Ovary (tissue), 10 donors: ENCODE data around the gene LRFN2. TPM values are rescaled to one million over a fixed set of nuclear protein-coding genes. Genes with fewer than 3 reads are reported as not detected.

ENCODE experiments used
- DNase-seq, 5 donors: peaks; one replicate each; pipeline ENCODE4 v3.0.0-alpha.2; 2019 to 2020
- H3K27ac ChIP-seq, 2 donors: fragments of 200-600 bp; one replicate each; pipeline versions ENCODE4 v1.5.1 to v1.8.0; 2019 to 2022
- H3K27me3 ChIP-seq: fragments of 200-600 bp; one replicate; pipeline ENCODE4 v1.8.0; 2022
- H3K36me3 ChIP-seq: fragments of 200-600 bp; sonication (generic); one replicate; pipeline ENCODE4 v1.5.1; 2019
- H3K4me1 ChIP-seq: one replicate; pipeline ENCODE4 v1.8.1; 2013; ENCODE audit warnings: mild to moderate bottlenecking, moderate library complexity; ENCODE audit not compliant: insufficient read depth
- H3K4me3 ChIP-seq: fragments of 200-600 bp; sonication (generic); one replicate; pipeline ENCODE4 v1.5.1; 2017
- H3K9me3 ChIP-seq, 2 donors: fragments of 200-600 bp in 1 of 2; sonication (generic) in 1 of 2; one replicate each; pipeline versions ENCODE4 v1.5.1 to v1.8.1; 2013 to 2019; ENCODE audit warnings: mild to moderate bottlenecking in 1 of 2, moderate library complexity in 1 of 2
- EP300 ChIP-seq: sonication (generic); formaldehyde crosslinking; IDR thresholded peaks from one replicate; pipeline ENCODE4 v1.6.1; 2017; ENCODE audit warnings: antibody characterized with exemption
- POLR2A ChIP-seq: fragments of 450-650 bp; IDR thresholded peaks from one replicate; pipeline ENCODE4 v1.6.1; 2017; ENCODE audit warnings: antibody characterized with exemption, mild to moderate bottlenecking, moderate library complexity
- WGBS, 3 donors: extraction: QIAGEN DNeasy Blood & Tissue Kit in 1 of 3; methylation state at CpG; one replicate each; pipeline versions ENCODE4 v1.1.5 to v1.1.7; 2013 to 2017; 5-methylcytosine and 5-hydroxymethylcytosine counted together
- intact Hi-C, 4 donors: fragments of 100-400 bp; cut with DNase I; formaldehyde crosslinking; loops; one replicate each; pipeline versions ENCODE4 v1.11.0 to v1.15.1; 2022 to 2023
- long read RNA-seq, 3 donors: library from polyadenylated mRNA in 2 of 3; unstranded in 2 of 3; transcript quantifications; one replicate each; pipeline ENCODE4 v2.0.0 and lab custom pipeline, GENCODE V29; 2021 to 2026
- polyA plus RNA-seq, 2 donors: library from polyadenylated mRNA; stranded (reverse); fragments of 200-250 nt in 1 of 2; fragments of 350-450 nt in 1 of 2; fragmentation: Illumina TruSeq in 1 of 2; extraction: RNeasy Lipid Tissue Mini Kit (QIAGEN cat#74804) in 1 of 2; gene quantifications; one replicate each; pipeline ENCODE4 v1.2.3, GENCODE V29; 2013 to 2014
- total RNA-seq, 7 donors: library from RNA; depleted of rRNA in 2 of 7; stranded (reverse); fragments of >200 nt in 2 of 7; fragmentation: NEBNext Ultra II Directional in 3 of 7; extraction: Animal tissue kit (Norgen Biotek cat#: 25700) in 3 of 7; gene quantifications; one replicate each; pipeline versions ENCODE4 v1.1.0 to v1.2.4, GENCODE V29; 2016 to 2023
- TF ChIP-seq, protein P1 (sequence below), 3 donors: fragments of 450-650 bp in 2 of 3; fragments of 200-600 bp in 1 of 3; IDR thresholded peaks; one replicate each; pipeline versions ENCODE4 v1.5.1 to v1.8.0; 2016 to 2022; ENCODE audit warnings: antibody characterized with exemption in 3 of 3, mild to moderate bottlenecking in 1 of 3
- donor health status: DM: no; HTN: no; CAD: no; lungs with moderate emphysema.
- donor health status: DM: no; HTN: no; CAD: no.
- donor health status: Bipolar disorder and iron deficiency.
- donor health status: DM: yes; HTN: yes; CAD: no.
- donor health status: DM: no; HTN: no; CAD: no.
- donor health status: DM: yes; HTN: yes; CAD: no.

The LRFN2 gene
- total RNA-seq, result 1 to 10 TPM in 3 of 7 donors, under 1 TPM in 4; 0.34 to 2.2 (median 0.66) TPM
- under 1 TPM; 0.10 to 0.68 TPM for polyA plus RNA-seq
- long read RNA-seq, donor 1, partial matches to known transcripts, result 0 of 1 reads
- long read RNA-seq, donor 1, other reads (novel, unspliced or antisense), result 1 of 1 reads
- long read RNA-seq, donor 2, result 0 reads
- long read RNA-seq, donor 3, partial matches to known transcripts, result 0 of 4 reads
- long read RNA-seq, donor 3, other reads (novel, unspliced or antisense), result 1 of 4 reads

DNA sequence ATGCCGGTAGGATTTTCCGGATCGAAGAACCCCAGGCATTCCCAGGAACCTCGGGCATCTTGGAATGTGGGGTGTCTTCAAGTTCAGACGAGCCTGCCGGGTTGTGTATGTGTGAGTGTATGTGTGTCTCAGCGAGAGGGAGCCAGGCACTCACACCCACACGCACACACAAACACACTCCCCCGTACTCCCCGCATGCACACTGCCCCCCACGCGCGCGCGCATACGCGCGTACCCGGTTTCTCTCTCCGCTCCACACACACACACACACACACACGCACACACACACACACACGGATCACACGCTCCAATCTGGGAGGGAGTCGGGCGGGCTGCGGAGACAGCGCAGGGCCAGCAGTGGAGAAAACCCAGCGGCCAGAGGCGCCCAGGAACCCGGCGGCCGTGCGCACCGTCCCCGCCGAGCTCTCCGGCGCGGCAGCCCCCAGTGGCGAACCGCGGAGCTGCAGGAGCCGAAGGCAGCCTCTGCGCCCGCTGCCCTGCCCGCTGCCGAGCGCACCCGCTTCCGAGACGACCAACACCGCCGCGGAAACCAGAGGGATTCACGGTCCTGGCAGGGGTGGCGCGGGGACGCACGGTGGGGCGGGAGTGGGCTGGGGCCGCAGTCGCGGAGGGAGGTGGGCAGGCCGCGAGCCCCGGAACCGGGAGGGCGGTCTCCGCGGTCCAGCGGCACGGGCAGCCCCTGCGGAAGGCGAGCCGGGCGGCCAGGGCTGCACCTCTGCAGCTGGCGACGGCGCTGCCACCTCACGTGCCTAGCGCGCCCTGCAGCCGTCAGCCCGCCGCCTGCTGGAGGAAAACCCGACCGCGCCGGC is at the start of gene LRFN2:
Gene LRFN2, minus strand, starts transcription at position 125 of the 830 bp plus-strand sequence.
- 0 to 1% (median 1%) methylated on average over 63 to 89 of the region's 89 CpGs for WGBS, 3 donors
- Histone ChIP-seq H3K27me3 (no peaks in the 10 kb centered on the region), H3K9me3 (no peaks in the 10 kb centered on the region), H3K27ac (peak within 1 kb of the TSS in 1 of 2 donors; percentile 71), H3K36me3 (no peaks in the 10 kb centered on the region), H3K4me3 (peak within 1 kb of the TSS; percentile 33), H3K4me1 (peaks cover 2% of the 10 kb centered on the region)
- no peak for TF ChIP-seq POLR2A
- TF ChIP-seq, protein P1, sequence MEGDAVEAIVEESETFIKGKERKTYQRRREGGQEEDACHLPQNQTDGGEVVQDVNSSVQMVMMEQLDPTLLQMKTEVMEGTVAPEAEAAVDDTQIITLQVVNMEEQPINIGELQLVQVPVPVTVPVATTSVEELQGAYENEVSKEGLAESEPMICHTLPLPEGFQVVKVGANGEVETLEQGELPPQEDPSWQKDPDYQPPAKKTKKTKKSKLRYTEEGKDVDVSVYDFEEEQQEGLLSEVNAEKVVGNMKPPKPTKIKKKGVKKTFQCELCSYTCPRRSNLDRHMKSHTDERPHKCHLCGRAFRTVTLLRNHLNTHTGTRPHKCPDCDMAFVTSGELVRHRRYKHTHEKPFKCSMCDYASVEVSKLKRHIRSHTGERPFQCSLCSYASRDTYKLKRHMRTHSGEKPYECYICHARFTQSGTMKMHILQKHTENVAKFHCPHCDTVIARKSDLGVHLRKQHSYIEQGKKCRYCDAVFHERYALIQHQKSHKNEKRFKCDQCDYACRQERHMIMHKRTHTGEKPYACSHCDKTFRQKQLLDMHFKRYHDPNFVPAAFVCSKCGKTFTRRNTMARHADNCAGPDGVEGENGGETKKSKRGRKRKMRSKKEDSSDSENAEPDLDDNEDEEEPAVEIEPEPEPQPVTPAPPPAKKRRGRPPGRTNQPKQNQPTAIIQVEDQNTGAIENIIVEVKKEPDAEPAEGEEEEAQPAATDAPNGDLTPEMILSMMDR (IDR thresholded peaks at IDR 0.05), result peak; percentile 37 to 86 (median 81)
- peak; percentile 74 to 89 (median 83) for DNase-seq
- intact Hi-C loops, result loop anchor here in 1 of 4 donors (10.0 kb wide), 1 partner anchor 437 kb away; no protein-coding TSS in a partner anchor

DNA sequence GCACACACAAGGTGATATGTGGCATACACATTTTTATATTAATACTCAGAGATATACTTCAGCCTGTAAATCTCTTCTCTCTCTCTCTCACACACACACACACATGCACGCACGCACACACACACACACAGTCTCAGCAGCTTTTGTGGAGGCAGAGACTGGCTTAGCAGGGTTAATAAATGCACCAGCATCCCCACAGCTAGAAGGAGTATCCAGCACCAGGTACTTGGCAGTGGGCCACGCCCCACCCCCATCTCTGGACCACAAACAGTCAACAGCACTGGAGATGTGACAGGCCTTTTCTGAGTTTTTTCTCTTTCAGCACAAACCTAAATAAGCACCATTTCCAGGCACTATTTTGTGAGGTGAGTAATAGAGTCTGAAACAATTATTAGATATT is 47.3 kb upstream of the LRFN2 start:
- WGBS, 3 donors, result 60 to 66% (median 63%) methylated on average over 3 of the region's 3 CpGs
- TF ChIP-seq, protein P1 (IDR thresholded peaks at IDR 0.05), result no peak
- TF ChIP-seq POLR2A (no peak), EP300 (no peak)
- Histone ChIP-seq H3K27ac (no peak overlapping the region), H3K4me1 (no peaks in the 10 kb centered on the region), H3K36me3 (no peaks in the 10 kb centered on the region), H3K4me3 (no peak overlapping the region), H3K27me3 (no peaks in the 10 kb centered on the region), H3K9me3 (no peaks in the 10 kb centered on the region)
- no peak for DNase-seq
- intact Hi-C loops, result no loop called here

DNA sequence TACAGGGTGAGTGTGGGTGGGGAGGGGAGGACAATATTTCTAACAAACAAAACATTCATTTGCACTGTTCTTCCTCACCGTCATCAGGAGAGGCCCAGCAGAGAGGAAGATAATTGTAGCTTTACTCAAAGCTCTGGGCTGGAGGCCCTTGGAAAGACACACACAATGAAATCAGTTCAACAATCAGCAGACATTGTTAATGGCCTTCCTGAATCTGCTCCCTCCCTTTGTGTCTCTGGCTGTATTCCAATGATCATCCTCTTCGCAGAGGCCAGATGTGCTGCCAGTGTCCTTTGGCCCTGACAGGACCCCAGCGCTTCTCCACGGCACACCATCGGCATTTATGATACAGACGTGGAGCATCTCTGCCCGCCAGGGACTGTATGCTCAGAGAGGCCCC is 44.6 kb upstream of the LRFN2 start:
- no peaks in the 10 kb centered on the region for H3K9me3 ChIP-seq
- no peak overlapping the region for H3K4me3 ChIP-seq
- intact Hi-C loops, result no loop called here
- 71 to 74% (median 72%) methylated on average over 7 of the region's 7 CpGs for WGBS, 3 donors
- H3K27ac ChIP-seq, result no peak overlapping the region
- no peaks in the 10 kb centered on the region for H3K36me3 ChIP-seq
- no peaks in the 10 kb centered on the region for H3K27me3 ChIP-seq
- no peak for DNase-seq
- H3K4me1 ChIP-seq, result no peaks in the 10 kb centered on the region
- TF ChIP-seq POLR2A (no peak), EP300 (no peak)
- TF ChIP-seq, protein P1 (IDR thresholded peaks at IDR 0.05), result no peak

DNA sequence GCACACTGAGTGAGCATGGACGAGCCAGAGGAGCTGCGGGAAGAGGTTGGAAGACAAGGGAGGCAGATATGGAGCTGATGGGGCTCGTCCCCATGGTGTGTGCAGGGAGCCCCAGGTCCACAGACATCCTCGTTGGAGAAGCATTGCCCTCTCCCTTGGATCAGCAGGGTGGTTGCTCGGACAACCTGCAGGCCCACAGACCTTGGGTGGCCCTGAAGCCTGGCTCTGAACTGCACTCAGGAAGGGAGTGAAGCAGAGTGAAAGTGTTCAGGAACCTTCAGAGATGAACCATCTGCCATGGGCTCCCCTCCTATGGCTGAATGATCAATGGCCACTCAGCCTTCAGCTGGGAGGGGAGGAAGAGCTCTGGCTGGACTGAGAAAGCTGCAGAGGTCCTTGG is 43.3 kb upstream of the LRFN2 start:
- H3K4me1 ChIP-seq, result no peaks in the 10 kb centered on the region
- H3K9me3 ChIP-seq, result no peaks in the 10 kb centered on the region
- intact Hi-C loops, result no loop called here
- no peak for DNase-seq
- no peaks in the 10 kb centered on the region for H3K27me3 ChIP-seq
- WGBS, 3 donors, result 55 to 67% (median 67%) methylated on average over 5 of the region's 5 CpGs
- H3K4me3 ChIP-seq, result no peak overlapping the region
- TF ChIP-seq, protein P1 (IDR thresholded peaks at IDR 0.05), result no peak
- TF ChIP-seq EP300, result no peak
- TF ChIP-seq POLR2A, result no peak
- H3K27ac ChIP-seq, result no peak overlapping the region
- no peaks in the 10 kb centered on the region for H3K36me3 ChIP-seq
